SK-N-SH treated with all-trans-retinoic acid at 6 μM for 48 hours (cell line): ENCODE results near the gene PKDREJ.

Experiments used
- ATAC-seq: fragments of 200-7000 bp; cut with Tn5 transposase; 3 replicates; pipeline ENCODE4 v1.9.1; 2020; ENCODE audit warnings: mild to moderate bottlenecking, moderate library complexity
- ARNTL ChIP-seq: fragments of 450-650 bp; formaldehyde crosslinking; IDR thresholded peaks from 2 replicates; pipeline ENCODE4 v1.5.0; 2020; ENCODE audit warnings: low read depth, mild to moderate bottlenecking, moderate library complexity, borderline replicate concordance
- BACH2 ChIP-seq: fragments of 250-450 bp; sonication (Bioruptor Pico); IDR thresholded peaks from 2 replicates; pipeline ENCODE4 v1.9.0; 2021; ENCODE audit warnings: mild to moderate bottlenecking, borderline replicate concordance
- CSDC2 ChIP-seq: fragments of 250-450 bp; sonication (Bioruptor Pico); IDR thresholded peaks from 2 replicates; pipeline ENCODE4 v1.5.0; 2020; ENCODE audit warnings: mild to moderate bottlenecking, moderate library complexity
- ESRRG ChIP-seq: fragments of 250-450 bp; sonication (Bioruptor Pico); IDR thresholded peaks from 2 replicates; pipeline ENCODE4 v1.6.1; 2021; ENCODE audit warnings: mild to moderate bottlenecking
- GLIS3 ChIP-seq: fragments of 250-450 bp; sonication (Bioruptor Pico); IDR thresholded peaks from 2 replicates; pipeline ENCODE4 v1.5.0; 2020; ENCODE audit warnings: mild to moderate bottlenecking, moderate library complexity
- ISL1 ChIP-seq: fragments of 250-450 bp; sonication (Bioruptor Pico); IDR thresholded peaks from 2 replicates; pipeline ENCODE4 v2.1.2; 2022; ENCODE audit warnings: mild to moderate bottlenecking, moderate library complexity
- PPARA ChIP-seq: fragments of 250-450 bp; sonication (Bioruptor Pico); IDR thresholded peaks from 2 replicates; pipeline ENCODE4 v1.5.0; 2020; ENCODE audit warnings: mild to moderate bottlenecking, borderline replicate concordance
- RARB ChIP-seq: fragments of 250-450 bp; sonication (Bioruptor Pico); IDR thresholded peaks from 2 replicates; pipeline ENCODE4 v1.8.0; 2021; ENCODE audit warnings: mild to moderate bottlenecking, moderate library complexity
- SNAI2 ChIP-seq: fragments of 250-450 bp; sonication (Bioruptor Pico); IDR thresholded peaks from 2 replicates; pipeline ENCODE4 v1.5.0; 2020; ENCODE audit warnings: mild to moderate bottlenecking, moderate library complexity
- TCF4 ChIP-seq: fragments of 250-450 bp; sonication (Bioruptor Pico); IDR thresholded peaks from 2 replicates; pipeline ENCODE4 v1.8.0; 2021; ENCODE audit warnings: mild to moderate bottlenecking, moderate library complexity, borderline replicate concordance
- TOX ChIP-seq: fragments of 250-450 bp; sonication (Bioruptor Pico); IDR thresholded peaks from 2 replicates; pipeline ENCODE4 v1.8.0; 2021; ENCODE audit warnings: mild to moderate bottlenecking, moderate library complexity, borderline replicate concordance
- ZC3H10 ChIP-seq: fragments of 250-450 bp; sonication (Bioruptor Pico); IDR thresholded peaks from 2 replicates; pipeline ENCODE4 v1.5.1; 2021; ENCODE audit warnings: mild to moderate bottlenecking, moderate library complexity
- ZFP3 ChIP-seq: fragments of 250-450 bp; sonication (Bioruptor Pico); IDR thresholded peaks from 2 replicates; pipeline ENCODE4 v1.5.0; 2020; ENCODE audit warnings: mild to moderate bottlenecking, moderate library complexity
- ZFP30 ChIP-seq: fragments of 450-650 bp; formaldehyde crosslinking; IDR thresholded peaks from 2 replicates; pipeline ENCODE4 v1.5.0; 2022; ENCODE audit warnings: mild to moderate bottlenecking, moderate library complexity
- ZNF565 ChIP-seq: fragments of 450-650 bp; formaldehyde crosslinking; conservative IDR thresholded peaks from 2 replicates; pipeline ENCODE4 v1.5.0; 2020; ENCODE audit warnings: low read depth, mild to moderate bottlenecking, moderate library complexity
- ZNF70 ChIP-seq: fragments of 450-650 bp; formaldehyde crosslinking; IDR thresholded peaks from 2 replicates; pipeline ENCODE4 v1.5.0; 2020; ENCODE audit warnings: mild to moderate bottlenecking, moderate library complexity
- ZNF8 ChIP-seq: fragments of 450-650 bp; formaldehyde crosslinking; IDR thresholded peaks from 2 replicates; pipeline ENCODE4 v1.5.0; 2020; ENCODE audit warnings: mild to moderate bottlenecking, moderate library complexity
- TF ChIP-seq, protein P1 (sequence below): fragments of 250-450 bp; sonication (Bioruptor Pico); IDR thresholded peaks from 2 replicates; pipeline ENCODE4 v1.5.0; 2020; ENCODE audit warnings: mild to moderate bottlenecking, moderate library complexity
- TF ChIP-seq, protein P2 (sequence below): fragments of 250-450 bp; sonication (Bioruptor Pico); IDR thresholded peaks from 2 replicates; pipeline ENCODE4 v1.5.1; 2021; ENCODE audit warnings: mild to moderate bottlenecking, moderate library complexity
- TF ChIP-seq, protein P3 (sequence below): fragments of 250-450 bp; sonication (Bioruptor Pico); IDR thresholded peaks from 2 replicates; pipeline ENCODE4 v1.8.0; 2020; ENCODE audit warnings: mild to moderate bottlenecking, moderate library complexity, borderline replicate concordance

PKDREJ gene

DNA sequence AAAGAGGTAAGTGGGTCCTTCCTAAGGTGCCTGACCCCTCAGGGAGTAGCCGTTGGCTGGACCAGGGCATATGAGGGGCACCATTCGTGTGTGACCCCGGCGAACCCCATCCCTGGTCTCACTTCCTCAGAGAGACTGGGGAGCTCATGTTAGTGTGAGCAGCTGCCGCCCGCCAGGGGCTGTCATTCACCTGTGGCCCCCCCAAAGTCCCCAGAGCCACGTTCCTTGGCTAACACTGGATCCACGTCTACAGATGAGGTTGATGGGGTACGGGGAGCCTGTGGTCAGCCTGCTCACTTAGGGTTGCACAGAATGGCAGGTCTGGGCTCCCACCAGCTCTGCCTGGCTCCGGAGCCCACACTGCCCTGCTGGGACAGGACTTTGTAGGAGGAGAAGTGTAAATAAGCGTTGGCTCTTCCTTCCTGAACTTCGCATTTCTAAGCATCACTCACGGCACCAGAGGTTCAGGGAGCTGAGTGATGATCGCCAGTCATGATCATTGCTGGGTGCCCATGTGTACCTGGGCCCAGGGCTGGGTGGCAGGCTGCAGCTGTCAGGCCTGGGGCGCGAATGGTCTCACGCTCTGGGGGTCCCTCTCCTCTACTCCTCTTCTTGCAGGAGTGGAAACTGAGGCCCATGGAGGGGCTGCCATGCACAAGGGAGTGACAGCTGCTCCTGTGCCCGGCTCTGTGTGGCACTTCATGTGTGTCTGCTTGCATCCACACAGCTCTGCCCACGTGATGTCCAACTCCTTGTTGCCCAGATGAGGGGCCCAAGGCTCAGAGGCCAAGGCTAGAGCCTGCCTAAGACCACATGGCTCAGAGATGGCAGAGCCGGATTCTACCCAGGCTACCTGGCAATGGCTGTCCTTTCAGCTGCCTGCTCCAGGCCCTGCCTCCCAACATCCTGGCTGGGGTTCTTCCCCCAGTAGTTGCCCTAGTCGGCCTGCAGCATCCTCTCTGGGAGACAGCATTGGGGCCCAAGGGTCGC lies 15.8 kb upstream of the PKDREJ start (continued):
- TF ChIP-seq, protein P1, sequence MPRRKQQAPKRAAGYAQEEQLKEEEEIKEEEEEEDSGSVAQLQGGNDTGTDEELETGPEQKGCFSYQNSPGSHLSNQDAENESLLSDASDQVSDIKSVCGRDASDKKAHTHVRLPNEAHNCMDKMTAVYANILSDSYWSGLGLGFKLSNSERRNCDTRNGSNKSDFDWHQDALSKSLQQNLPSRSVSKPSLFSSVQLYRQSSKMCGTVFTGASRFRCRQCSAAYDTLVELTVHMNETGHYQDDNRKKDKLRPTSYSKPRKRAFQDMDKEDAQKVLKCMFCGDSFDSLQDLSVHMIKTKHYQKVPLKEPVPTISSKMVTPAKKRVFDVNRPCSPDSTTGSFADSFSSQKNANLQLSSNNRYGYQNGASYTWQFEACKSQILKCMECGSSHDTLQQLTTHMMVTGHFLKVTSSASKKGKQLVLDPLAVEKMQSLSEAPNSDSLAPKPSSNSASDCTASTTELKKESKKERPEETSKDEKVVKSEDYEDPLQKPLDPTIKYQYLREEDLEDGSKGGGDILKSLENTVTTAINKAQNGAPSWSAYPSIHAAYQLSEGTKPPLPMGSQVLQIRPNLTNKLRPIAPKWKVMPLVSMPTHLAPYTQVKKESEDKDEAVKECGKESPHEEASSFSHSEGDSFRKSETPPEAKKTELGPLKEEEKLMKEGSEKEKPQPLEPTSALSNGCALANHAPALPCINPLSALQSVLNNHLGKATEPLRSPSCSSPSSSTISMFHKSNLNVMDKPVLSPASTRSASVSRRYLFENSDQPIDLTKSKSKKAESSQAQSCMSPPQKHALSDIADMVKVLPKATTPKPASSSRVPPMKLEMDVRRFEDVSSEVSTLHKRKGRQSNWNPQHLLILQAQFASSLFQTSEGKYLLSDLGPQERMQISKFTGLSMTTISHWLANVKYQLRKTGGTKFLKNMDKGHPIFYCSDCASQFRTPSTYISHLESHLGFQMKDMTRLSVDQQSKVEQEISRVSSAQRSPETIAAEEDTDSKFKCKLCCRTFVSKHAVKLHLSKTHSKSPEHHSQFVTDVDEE: no peak
- TF ChIP-seq ZC3H10 (CRISPR knock-in tag) (no peak), ZNF70 (CRISPR knock-in tag) (no peak)
- TF ChIP-seq, protein P2, sequence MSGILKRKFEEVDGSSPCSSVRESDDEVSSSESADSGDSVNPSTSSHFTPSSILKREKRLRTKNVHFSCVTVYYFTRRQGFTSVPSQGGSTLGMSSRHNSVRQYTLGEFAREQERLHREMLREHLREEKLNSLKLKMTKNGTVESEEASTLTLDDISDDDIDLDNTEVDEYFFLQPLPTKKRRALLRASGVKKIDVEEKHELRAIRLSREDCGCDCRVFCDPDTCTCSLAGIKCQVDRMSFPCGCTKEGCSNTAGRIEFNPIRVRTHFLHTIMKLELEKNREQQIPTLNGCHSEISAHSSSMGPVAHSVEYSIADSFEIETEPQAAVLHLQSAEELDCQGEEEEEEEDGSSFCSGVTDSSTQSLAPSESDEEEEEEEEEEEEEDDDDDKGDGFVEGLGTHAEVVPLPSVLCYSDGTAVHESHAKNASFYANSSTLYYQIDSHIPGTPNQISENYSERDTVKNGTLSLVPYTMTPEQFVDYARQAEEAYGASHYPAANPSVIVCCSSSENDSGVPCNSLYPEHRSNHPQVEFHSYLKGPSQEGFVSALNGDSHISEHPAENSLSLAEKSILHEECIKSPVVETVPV (CRISPR knock-in tag): no peak
- TF ChIP-seq, all 23 proteins: peak for 0

DNA sequence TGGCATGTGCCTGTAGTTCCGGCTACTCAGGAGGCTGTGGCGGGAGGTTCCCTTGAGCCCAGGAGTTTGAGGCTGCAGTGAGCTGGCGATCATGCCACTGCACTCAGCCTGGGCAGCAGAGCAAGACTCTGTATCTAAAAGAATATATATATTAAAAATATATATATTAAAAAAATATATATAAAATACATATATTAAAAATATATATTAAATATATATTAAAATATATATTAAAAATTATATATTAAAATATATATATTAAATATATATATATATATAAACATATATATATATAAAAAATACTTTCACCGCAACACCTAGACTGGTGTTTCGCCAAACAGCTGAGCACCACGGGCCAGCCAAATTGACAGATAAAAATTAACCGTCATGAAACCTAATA lies 13.4 kb upstream of the PKDREJ start:
- no peak for ATAC-seq
- no peak for TF ChIP-seq CSDC2
- TF ChIP-seq TOX (CRISPR knock-in tag): no peak
- TF ChIP-seq TCF4 (CRISPR knock-in tag): no peak
- no peak for TF ChIP-seq ZFP3
- no peak for TF ChIP-seq ZC3H10 (CRISPR knock-in tag)
- TF ChIP-seq, protein P3, sequence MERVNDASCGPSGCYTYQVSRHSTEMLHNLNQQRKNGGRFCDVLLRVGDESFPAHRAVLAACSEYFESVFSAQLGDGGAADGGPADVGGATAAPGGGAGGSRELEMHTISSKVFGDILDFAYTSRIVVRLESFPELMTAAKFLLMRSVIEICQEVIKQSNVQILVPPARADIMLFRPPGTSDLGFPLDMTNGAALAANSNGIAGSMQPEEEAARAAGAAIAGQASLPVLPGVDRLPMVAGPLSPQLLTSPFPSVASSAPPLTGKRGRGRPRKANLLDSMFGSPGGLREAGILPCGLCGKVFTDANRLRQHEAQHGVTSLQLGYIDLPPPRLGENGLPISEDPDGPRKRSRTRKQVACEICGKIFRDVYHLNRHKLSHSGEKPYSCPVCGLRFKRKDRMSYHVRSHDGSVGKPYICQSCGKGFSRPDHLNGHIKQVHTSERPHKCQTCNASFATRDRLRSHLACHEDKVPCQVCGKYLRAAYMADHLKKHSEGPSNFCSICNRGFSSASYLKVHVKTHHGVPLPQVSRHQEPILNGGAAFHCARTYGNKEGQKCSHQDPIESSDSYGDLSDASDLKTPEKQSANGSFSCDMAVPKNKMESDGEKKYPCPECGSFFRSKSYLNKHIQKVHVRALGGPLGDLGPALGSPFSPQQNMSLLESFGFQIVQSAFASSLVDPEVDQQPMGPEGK (CRISPR knock-in tag): no peak
- TF ChIP-seq ARNTL: no peak
- TF ChIP-seq, protein P1: no peak
- TF ChIP-seq, protein P2 (CRISPR knock-in tag): no peak

DNA sequence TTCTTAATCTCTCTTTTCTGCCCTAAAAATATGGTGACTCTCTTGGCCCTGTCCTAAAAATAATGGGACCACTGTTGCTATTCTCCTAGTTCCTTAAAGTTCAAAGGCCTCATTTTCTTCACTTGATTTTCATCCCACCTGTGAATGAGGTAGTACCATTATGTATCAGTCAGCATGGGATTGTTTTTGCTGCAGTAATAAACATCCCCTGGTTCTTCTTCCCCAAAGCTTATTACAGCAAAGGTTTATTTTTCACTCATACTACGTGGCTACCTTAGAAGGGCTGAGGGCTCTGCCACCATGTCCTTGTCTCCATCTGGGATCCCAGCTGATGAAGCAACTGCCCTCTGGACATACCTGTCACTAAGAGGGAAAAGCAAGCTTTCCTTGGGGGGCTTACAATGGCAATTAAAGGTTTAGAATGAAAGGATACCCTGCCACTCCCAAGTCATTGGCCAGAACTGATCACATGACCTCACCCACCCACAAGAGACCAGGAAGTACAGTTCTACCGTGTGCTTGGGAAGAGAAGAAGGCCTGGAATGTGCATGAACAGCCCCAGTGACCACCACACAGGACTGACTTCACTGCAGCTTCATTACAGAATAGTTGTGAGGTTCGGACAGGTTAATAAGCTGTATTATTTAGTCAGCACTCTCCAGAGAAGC lies 12.4 kb upstream of the PKDREJ start:
- no peak for ATAC-seq
- TF ChIP-seq ARNTL (no peak), ISL1 (CRISPR knock-in tag) (no peak), ESRRG (CRISPR knock-in tag) (no peak), ZNF8 (no peak), BACH2 (no peak), SNAI2 (CRISPR knock-in tag) (no peak), PPARA (CRISPR knock-in tag) (no peak), ZFP30 (CRISPR knock-in tag) (no peak), ZC3H10 (CRISPR knock-in tag) (no peak), RARB (no peak), GLIS3 (CRISPR knock-in tag) (no peak), ZNF70 (CRISPR knock-in tag) (no peak), ZFP3 (no peak), TOX (CRISPR knock-in tag) (no peak), ZNF565 (no peak)
- TF ChIP-seq, protein P3 (CRISPR knock-in tag): no peak
- TF ChIP-seq, protein P2 (CRISPR knock-in tag): no peak
